HepG2 (cell line): ENCODE measurements around the gene RPL27A. TPM values are rescaled to one million over a fixed set of nuclear protein-coding genes. Genes with fewer than 3 reads are reported as not detected.

Experiments
- CEBPB ChIP-seq: IDR thresholded peaks from 2 replicates; pipeline ENCODE4 v1.6.1; 2011; ENCODE audit warnings: low read depth, low read length, improper control_type of control experiment, borderline replicate concordance
- FIP1L1 ChIP-seq: fragments of 200-400 bp; formaldehyde crosslinking; IDR thresholded peaks from 2 replicates; pipeline ENCODE4 v1.6.1; 2018; ENCODE audit warnings: low read depth, mild to moderate bottlenecking, low read length, moderate library complexity, borderline replicate concordance; ENCODE audit not compliant: insufficient read depth
- GPN1 ChIP-seq: sonication (generic); formaldehyde crosslinking; IDR thresholded peaks from 2 replicates; pipeline ENCODE4 v1.5.1; 2020; ENCODE audit warnings: missing genetic modification reagents, borderline replicate concordance
- HDAC2 ChIP-seq: sonication (generic); formaldehyde crosslinking; IDR thresholded peaks from 2 replicates; pipeline ENCODE4 v1.4.0; 2020; ENCODE audit warnings: missing genetic modification reagents
- HOMEZ ChIP-seq: IDR thresholded peaks from 2 replicates; pipeline ENCODE4 v1.6.1; 2016; ENCODE audit warnings: low read depth
- KAT7 ChIP-seq: IDR thresholded peaks from 2 replicates; pipeline ENCODE4 v1.6.1; 2018; ENCODE audit warnings: borderline replicate concordance, missing compliant biosample characterization
- KDM5A ChIP-seq: fragments of 200-600 bp; sonication (generic); IDR thresholded peaks from 2 replicates; pipeline ENCODE4 v1.7.0; 2018; ENCODE audit warnings: antibody characterized with exemption, mild to moderate bottlenecking, low read length, borderline replicate concordance
- KLF15 ChIP-seq: sonication (generic); formaldehyde crosslinking; IDR thresholded peaks from 2 replicates; pipeline ENCODE4 v1.8.1; 2023; ENCODE audit warnings: borderline replicate concordance, mild to moderate bottlenecking, inconsistent platforms, missing genetic modification reagents, mixed read lengths
- PATZ1 ChIP-seq: sonication (generic); formaldehyde crosslinking; IDR thresholded peaks from 2 replicates; pipeline ENCODE4 v1.4.0; 2020; ENCODE audit warnings: missing genetic modification reagents
- RBAK ChIP-seq: sonication (generic); formaldehyde crosslinking; IDR thresholded peaks from 2 replicates; pipeline ENCODE4 v1.5.1; 2020; ENCODE audit warnings: mild to moderate bottlenecking, missing genetic modification reagents
- RFXANK ChIP-seq: IDR thresholded peaks from 2 replicates; pipeline ENCODE4 v1.6.1; 2016
- SIN3A ChIP-seq: IDR thresholded peaks from 2 replicates; pipeline ENCODE4 v1.6.1; 2011; ENCODE audit warnings: low read depth, mild to moderate bottlenecking, control low read depth, low read length, borderline replicate concordance
- SP5 ChIP-seq: IDR thresholded peaks from 2 replicates; pipeline ENCODE4 v1.6.1; 2016; ENCODE audit warnings: low read depth, borderline replicate concordance
- U2AF1 ChIP-seq: fragments of 200-400 bp; formaldehyde crosslinking; optimal IDR thresholded peaks from 2 replicates; pipeline ENCODE3; 2017; ENCODE audit warnings: mild to moderate bottlenecking, low read depth, low read length
- ZBTB4 ChIP-seq: sonication (generic); formaldehyde crosslinking; IDR thresholded peaks from 2 replicates; pipeline ENCODE4 v1.4.0; 2020; ENCODE audit warnings: missing genetic modification reagents, mild to moderate bottlenecking, borderline replicate concordance
- ZNF34 ChIP-seq: sonication (generic); formaldehyde crosslinking; IDR thresholded peaks from 2 replicates; pipeline ENCODE4 v1.4.0; 2020; ENCODE audit warnings: mild to moderate bottlenecking, missing genetic modification reagents, borderline replicate concordance
- ZNF430 ChIP-seq: sonication (generic); formaldehyde crosslinking; IDR thresholded peaks from 2 replicates; pipeline ENCODE4 v1.9.0; 2021; ENCODE audit warnings: mild to moderate bottlenecking, missing genetic modification reagents
- ZNF547 ChIP-seq: sonication (generic); formaldehyde crosslinking; IDR thresholded peaks from 2 replicates; pipeline ENCODE4 v1.5.1; 2020; ENCODE audit warnings: mild to moderate bottlenecking, missing genetic modification reagents
- polyA plus RNA-seq, 8 experiments: library from polyadenylated mRNA; depleted of rRNA in 3 of 8; stranded (reverse) in 7 of 8; unstranded in 1 of 8; fragments of >200 nt; fragmentation: Illumina TruSeq in 4 of 8; extraction: Trizol in 4 of 8; gene quantifications; 2 replicates each; pipeline versions ENCODE4 v1.2.1 to v1.2.3, GENCODE V29; 2011 to 2016; ENCODE audit warnings: low read depth in 4 of 8, missing spikeins in 1 of 8, mixed read lengths in 1 of 8; ENCODE audit not compliant: insufficient read depth in 1 of 8
- total RNA-seq, 5 experiments: library from RNA; depleted of rRNA; stranded (reverse); fragments of >200 nt; fragmentation: Illumina TruSeq; extraction: Trizol; gene quantifications; 2 replicates each; pipeline ENCODE4 v1.2.3, GENCODE V29; 2016; ENCODE audit warnings: low read depth in 1 of 5
- TF ChIP-seq, protein P1 (sequence below): sonication (generic); formaldehyde crosslinking; IDR thresholded peaks from 2 replicates; pipeline ENCODE4 v1.4.0; 2020; ENCODE audit warnings: mild to moderate bottlenecking, missing genetic modification reagents
- TF ChIP-seq, protein P2 (sequence below): sonication (generic); formaldehyde crosslinking; IDR thresholded peaks from 2 replicates; pipeline ENCODE4 v1.4.0; 2020; ENCODE audit warnings: missing genetic modification reagents, mild to moderate bottlenecking, borderline replicate concordance

RPL27A gene
- total and polyA plus RNA-seq, 2 of the 13 experiments (the other 11 are each of a cell fraction or from before 2014, with no cell fraction given): 1,531 to 2,153 TPM

DNA sequence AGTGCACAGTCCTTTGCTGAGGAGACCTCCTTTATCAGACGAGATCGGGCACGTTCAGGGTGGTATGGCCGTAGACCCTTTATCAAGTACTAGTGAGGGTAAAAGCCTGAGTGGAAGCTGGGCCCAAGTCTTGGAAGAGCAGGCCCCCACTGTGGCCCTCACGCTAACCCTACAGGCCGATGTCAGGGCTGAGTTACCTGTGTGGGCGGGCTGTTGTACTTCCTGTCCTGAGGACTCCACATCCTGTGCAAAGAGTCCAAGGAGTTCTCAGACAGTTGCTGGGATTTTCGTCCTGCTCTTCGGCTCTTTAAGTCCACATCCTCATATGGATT lies 34.9 kb downstream of the RPL27A start (continued):
- TF ChIP-seq ZBTB4 (CRISPR knock-in tag): no peak
- TF ChIP-seq CEBPB: no peak
- TF ChIP-seq GPN1 (CRISPR knock-in tag): no peak
- TF ChIP-seq FIP1L1: no peak
- TF ChIP-seq U2AF1: no peak
- no peak for TF ChIP-seq SIN3A
- 0 out of 2 replicates have a peak, but pooled peaks have one; percentile 21 for TF ChIP-seq ZNF430 (CRISPR knock-in tag)
- TF ChIP-seq RBAK (CRISPR knock-in tag): no peak
- TF ChIP-seq, protein P1, sequence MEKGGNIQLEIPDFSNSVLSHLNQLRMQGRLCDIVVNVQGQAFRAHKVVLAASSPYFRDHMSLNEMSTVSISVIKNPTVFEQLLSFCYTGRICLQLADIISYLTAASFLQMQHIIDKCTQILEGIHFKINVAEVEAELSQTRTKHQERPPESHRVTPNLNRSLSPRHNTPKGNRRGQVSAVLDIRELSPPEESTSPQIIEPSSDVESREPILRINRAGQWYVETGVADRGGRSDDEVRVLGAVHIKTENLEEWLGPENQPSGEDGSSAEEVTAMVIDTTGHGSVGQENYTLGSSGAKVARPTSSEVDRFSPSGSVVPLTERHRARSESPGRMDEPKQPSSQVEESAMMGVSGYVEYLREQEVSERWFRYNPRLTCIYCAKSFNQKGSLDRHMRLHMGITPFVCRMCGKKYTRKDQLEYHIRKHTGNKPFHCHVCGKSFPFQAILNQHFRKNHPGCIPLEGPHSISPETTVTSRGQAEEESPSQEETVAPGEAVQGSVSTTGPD: no peak
- 0 out of 2 replicates have a peak, but pooled peaks have one; percentile 51 for TF ChIP-seq HOMEZ (CRISPR knock-in tag)
- peak; percentile 45; the same call in 1 of the 2 replicates for TF ChIP-seq PATZ1 (CRISPR knock-in tag)
- TF ChIP-seq, protein P2, sequence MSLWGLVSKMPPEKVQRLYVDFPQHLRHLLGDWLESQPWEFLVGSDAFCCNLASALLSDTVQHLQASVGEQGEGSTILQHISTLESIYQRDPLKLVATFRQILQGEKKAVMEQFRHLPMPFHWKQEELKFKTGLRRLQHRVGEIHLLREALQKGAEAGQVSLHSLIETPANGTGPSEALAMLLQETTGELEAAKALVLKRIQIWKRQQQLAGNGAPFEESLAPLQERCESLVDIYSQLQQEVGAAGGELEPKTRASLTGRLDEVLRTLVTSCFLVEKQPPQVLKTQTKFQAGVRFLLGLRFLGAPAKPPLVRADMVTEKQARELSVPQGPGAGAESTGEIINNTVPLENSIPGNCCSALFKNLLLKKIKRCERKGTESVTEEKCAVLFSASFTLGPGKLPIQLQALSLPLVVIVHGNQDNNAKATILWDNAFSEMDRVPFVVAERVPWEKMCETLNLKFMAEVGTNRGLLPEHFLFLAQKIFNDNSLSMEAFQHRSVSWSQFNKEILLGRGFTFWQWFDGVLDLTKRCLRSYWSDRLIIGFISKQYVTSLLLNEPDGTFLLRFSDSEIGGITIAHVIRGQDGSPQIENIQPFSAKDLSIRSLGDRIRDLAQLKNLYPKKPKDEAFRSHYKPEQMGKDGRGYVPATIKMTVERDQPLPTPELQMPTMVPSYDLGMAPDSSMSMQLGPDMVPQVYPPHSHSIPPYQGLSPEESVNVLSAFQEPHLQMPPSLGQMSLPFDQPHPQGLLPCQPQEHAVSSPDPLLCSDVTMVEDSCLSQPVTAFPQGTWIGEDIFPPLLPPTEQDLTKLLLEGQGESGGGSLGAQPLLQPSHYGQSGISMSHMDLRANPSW: no peak
- no peak for TF ChIP-seq RFXANK (CRISPR knock-in tag)
- no peak; the same call in 1 of the 2 replicates for TF ChIP-seq HDAC2 (CRISPR knock-in tag)
- TF ChIP-seq KLF15: no peak
- TF ChIP-seq KAT7 (CRISPR knock-in tag): no peak
- no peak; the same call in 1 of the 2 replicates for TF ChIP-seq SP5
- TF ChIP-seq ZNF34 (CRISPR knock-in tag): no peak
- no peak for TF ChIP-seq KDM5A
- TF ChIP-seq ZNF547: 0 out of 2 replicates have a peak, but pooled peaks have one; percentile 28
